ENCODE data around the gene PRSS1. TPM values are rescaled to one million over a fixed set of nuclear protein-coding genes. Genes with fewer than 3 reads are reported as not detected.
"Not testable (repeated sequence)": the region's sequence is repeated elsewhere in the genome, so short reads cannot be mapped to it uniquely, and the experiment has no call there.

PRSS1 gene
- total RNA-seq, 1 experiment from 2014 or later, result not detected

DNA sequence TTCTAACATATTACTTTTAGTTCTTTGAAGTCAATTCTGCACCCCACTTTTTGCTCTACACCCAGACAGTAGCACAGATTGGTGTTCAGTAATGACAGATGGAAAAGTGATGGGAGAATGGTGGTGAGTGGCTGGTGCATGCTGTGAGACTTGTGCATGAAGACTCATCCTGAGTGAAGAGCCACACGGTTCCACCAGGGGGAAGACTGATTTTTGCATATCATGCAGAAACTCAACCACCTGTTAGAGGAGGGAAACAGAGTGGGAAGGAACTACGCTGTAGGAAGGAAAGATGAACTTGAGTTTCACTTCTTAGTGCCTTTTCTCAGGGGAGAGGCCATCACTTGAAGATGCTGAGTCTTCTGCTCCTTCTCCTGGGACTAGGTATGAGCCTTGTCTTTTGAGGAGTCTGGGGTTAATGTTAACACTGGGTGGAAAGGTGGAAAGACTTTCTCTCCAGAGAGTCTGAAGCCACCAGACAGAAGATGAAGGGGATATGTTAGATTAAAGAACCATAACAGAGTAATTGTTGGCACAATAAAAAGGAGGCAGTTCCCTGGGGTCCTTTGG, 9.3 kb upstream of the PRSS1 start:
- CTCF ChIA-PET, result interaction anchor here (1.2 kb wide), 1 partner anchor 261 kb away, joined by 3 read pairs; no protein-coding TSS in a partner anchor
- Mint-ChIP-seq H3K27ac (ENCODE audit: low read depth, unreplicated experiment) (no peak overlapping the region), H3K27me3 (ENCODE audit: insufficient read depth, unreplicated experiment) (peaks cover 69% of the 10 kb centered on the region), H3K4me3 (ENCODE audit: unreplicated experiment) (no peak overlapping the region), H3K9me3 (ENCODE audit: unreplicated experiment) (no peaks in the 10 kb centered on the region), H3K36me3 (ENCODE audit: insufficient read depth, unreplicated experiment) (no peaks in the 10 kb centered on the region), H3K4me1 (ENCODE audit: insufficient read depth, unreplicated experiment) (no peaks in the 10 kb centered on the region)
- intact Hi-C loops (cut with micrococcal nuclease), result no loop called here
- peak; percentile 24 for DNase-seq (ENCODE audit: unreplicated experiment)
- TF ChIP-seq, protein P1, sequence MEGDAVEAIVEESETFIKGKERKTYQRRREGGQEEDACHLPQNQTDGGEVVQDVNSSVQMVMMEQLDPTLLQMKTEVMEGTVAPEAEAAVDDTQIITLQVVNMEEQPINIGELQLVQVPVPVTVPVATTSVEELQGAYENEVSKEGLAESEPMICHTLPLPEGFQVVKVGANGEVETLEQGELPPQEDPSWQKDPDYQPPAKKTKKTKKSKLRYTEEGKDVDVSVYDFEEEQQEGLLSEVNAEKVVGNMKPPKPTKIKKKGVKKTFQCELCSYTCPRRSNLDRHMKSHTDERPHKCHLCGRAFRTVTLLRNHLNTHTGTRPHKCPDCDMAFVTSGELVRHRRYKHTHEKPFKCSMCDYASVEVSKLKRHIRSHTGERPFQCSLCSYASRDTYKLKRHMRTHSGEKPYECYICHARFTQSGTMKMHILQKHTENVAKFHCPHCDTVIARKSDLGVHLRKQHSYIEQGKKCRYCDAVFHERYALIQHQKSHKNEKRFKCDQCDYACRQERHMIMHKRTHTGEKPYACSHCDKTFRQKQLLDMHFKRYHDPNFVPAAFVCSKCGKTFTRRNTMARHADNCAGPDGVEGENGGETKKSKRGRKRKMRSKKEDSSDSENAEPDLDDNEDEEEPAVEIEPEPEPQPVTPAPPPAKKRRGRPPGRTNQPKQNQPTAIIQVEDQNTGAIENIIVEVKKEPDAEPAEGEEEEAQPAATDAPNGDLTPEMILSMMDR (IDR thresholded peaks at IDR 0.05; ENCODE audit: unreplicated experiment), result no peak
- POLR2A ChIA-PET, result no interaction called here
- no TSS peak for BruUV-seq (replicated peaks)

- no peaks in the 10 kb centered on the region for H3K9me3 Mint-ChIP-seq (ENCODE audit: unreplicated experiment)
- ChIA-PET POLR2A (no interaction called here), CTCF (interaction anchor here (0.6 to 1.2 kb wide), 2 partner anchors 262 to 438 kb away, joined by 3 read pairs; no protein-coding TSS in a partner anchor)
- no peaks in the 10 kb centered on the region for H3K4me1 Mint-ChIP-seq (ENCODE audit: insufficient read depth, unreplicated experiment)
- H3K4me3 Mint-ChIP-seq (ENCODE audit: unreplicated experiment), result no peak overlapping the region
- no peak for DNase-seq (ENCODE audit: unreplicated experiment)
- no TSS peak for BruUV-seq (replicated peaks)
- no peaks in the 10 kb centered on the region for H3K36me3 Mint-ChIP-seq (ENCODE audit: insufficient read depth, unreplicated experiment)
- TF ChIP-seq, protein P1 (IDR thresholded peaks at IDR 0.05; ENCODE audit: unreplicated experiment), result no peak
- H3K27ac Mint-ChIP-seq (ENCODE audit: low read depth, unreplicated experiment), result no peak overlapping the region
- peaks cover 69% of the 10 kb centered on the region for H3K27me3 Mint-ChIP-seq (ENCODE audit: insufficient read depth, unreplicated experiment)
- intact Hi-C loops (cut with micrococcal nuclease), result no loop called here
Measured at GRCh38 chr7:142740786-142741185, 8.5 kb upstream of the PRSS1 start.

DNA sequence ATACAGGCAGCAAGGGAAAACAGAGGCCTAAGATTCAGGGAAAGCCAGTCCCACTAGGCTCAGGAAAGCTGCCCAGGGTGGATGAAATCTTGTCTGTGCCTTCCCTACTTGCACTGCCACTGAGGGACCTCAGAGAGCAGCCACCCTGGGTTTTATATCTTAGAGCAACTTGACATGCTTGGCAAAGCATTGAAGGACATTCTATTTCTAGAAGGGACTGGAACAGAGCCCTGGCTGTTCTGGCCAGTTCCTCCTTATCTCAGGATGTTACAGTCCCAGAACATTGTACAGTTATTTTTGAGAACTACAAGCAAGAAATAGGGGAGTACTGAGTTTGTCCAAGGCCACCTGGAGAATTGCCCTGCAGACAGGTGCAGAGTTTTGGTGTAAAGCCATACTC, 7.3 kb upstream of the PRSS1 start:
- H3K4me1 Mint-ChIP-seq (ENCODE audit: insufficient read depth, unreplicated experiment); H3K36me3 Mint-ChIP-seq (ENCODE audit: insufficient read depth, unreplicated experiment); intact Hi-C loops (cut with micrococcal nuclease); H3K4me3 Mint-ChIP-seq (ENCODE audit: unreplicated experiment); H3K27ac Mint-ChIP-seq (ENCODE audit: low read depth, unreplicated experiment); DNase-seq (ENCODE audit: unreplicated experiment); POLR2A ChIA-PET; BruUV-seq (replicated peaks); H3K9me3 Mint-ChIP-seq (ENCODE audit: unreplicated experiment): not testable (repeated sequence)
- peaks cover 77% of the 10 kb centered on the region for H3K27me3 Mint-ChIP-seq (ENCODE audit: insufficient read depth, unreplicated experiment)
- CTCF ChIA-PET, result interaction anchor here (0.6 kb wide), 1 partner anchor 257 kb away, joined by 3 read pairs; no protein-coding TSS in a partner anchor

DNA sequence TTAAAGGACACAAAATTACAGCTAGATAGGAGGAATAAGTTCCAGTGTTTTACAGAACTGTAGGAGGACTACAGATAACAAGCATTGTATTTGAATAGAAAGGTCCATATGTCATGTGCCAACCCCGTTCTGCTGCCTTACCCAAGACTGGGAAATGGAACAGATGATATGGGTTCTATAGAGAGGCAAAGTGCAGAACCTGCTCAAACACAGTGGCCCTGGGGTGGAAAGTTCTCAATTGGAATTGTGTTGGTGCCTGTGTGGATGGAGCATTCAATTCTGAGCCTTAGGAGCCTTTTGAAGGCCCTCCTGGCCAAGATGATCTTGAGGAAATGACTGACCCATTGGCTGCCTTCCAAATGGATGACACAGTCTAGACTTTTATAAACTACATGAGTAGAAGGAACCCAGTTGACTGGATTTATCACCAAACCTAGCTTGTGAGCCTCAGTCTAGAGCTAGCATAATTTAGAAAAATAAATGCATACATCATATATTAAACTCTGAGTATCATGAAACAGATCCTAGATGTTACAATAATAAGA, 4.1 kb upstream of the PRSS1 start:
- no peak overlapping the region for H3K27ac Mint-ChIP-seq (ENCODE audit: low read depth, unreplicated experiment)
- ChIA-PET POLR2A (no interaction called here), CTCF (interaction anchor here (1.3 kb wide), 1 partner anchor 211 kb away, joined by 3 read pairs; no protein-coding TSS in a partner anchor)
- no peaks in the 10 kb centered on the region for H3K9me3 Mint-ChIP-seq (ENCODE audit: unreplicated experiment)
- H3K36me3 Mint-ChIP-seq (ENCODE audit: insufficient read depth, unreplicated experiment), result no peaks in the 10 kb centered on the region
- intact Hi-C loops (cut with micrococcal nuclease), result no loop called here
- peak; percentile 45 for DNase-seq (ENCODE audit: unreplicated experiment)
- no peak overlapping the region for H3K4me3 Mint-ChIP-seq (ENCODE audit: unreplicated experiment)
- no TSS peak for BruUV-seq (replicated peaks)
- H3K4me1 Mint-ChIP-seq (ENCODE audit: insufficient read depth, unreplicated experiment), result no peaks in the 10 kb centered on the region
- TF ChIP-seq, protein P1 (IDR thresholded peaks at IDR 0.05; ENCODE audit: unreplicated experiment), result no peak
- peaks cover 72% of the 10 kb centered on the region for H3K27me3 Mint-ChIP-seq (ENCODE audit: insufficient read depth, unreplicated experiment)
